AG09309 (cell line): Measurements from ENCODE around the gene FKBP3.

ENCODE experiments used
- DNase-seq: peaks from one replicate; pipeline ENCODE4 v3.0.0-alpha.2; 2010; ENCODE audit warnings: low read depth
- H3K4me3 ChIP-seq: 2 replicates; pipeline ENCODE4 v1.5.1; 2011; ENCODE audit warnings: mild to moderate bottlenecking, low read depth, low read length, moderate library complexity; ENCODE audit not compliant: control insufficient read depth
- TF ChIP-seq, protein P1 (sequence below): IDR thresholded peaks from 2 replicates; pipeline ENCODE4 v1.5.1; 2011; ENCODE audit warnings: mild to moderate bottlenecking, low read depth, low read length, inconsistent platforms; ENCODE audit not compliant: insufficient read depth, control insufficient read depth; ENCODE audit errors: missing control alignments

The FKBP3 gene

DNA sequence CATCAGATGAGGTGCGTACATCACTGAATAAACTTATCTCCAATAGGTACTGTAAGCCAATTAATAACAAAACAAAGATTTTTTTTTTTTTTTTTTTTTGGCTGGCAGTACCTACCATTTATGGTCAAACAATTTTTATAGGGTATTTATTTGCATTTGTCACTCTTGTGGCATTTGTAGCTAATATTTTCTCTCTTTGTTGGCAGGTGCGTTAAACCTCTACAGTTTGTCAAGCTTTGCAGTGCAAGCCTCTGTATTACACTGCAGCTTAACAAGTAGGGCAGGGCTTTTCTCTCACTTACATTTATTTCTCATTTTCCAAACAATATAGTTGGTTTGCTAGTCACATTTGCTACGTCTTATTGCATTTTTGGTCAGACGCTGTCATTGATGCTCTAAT lies 38.1 kb downstream of the FKBP3 start:
- no peak for DNase-seq
- no peak overlapping the region for H3K4me3 ChIP-seq
- TF ChIP-seq, protein P1, sequence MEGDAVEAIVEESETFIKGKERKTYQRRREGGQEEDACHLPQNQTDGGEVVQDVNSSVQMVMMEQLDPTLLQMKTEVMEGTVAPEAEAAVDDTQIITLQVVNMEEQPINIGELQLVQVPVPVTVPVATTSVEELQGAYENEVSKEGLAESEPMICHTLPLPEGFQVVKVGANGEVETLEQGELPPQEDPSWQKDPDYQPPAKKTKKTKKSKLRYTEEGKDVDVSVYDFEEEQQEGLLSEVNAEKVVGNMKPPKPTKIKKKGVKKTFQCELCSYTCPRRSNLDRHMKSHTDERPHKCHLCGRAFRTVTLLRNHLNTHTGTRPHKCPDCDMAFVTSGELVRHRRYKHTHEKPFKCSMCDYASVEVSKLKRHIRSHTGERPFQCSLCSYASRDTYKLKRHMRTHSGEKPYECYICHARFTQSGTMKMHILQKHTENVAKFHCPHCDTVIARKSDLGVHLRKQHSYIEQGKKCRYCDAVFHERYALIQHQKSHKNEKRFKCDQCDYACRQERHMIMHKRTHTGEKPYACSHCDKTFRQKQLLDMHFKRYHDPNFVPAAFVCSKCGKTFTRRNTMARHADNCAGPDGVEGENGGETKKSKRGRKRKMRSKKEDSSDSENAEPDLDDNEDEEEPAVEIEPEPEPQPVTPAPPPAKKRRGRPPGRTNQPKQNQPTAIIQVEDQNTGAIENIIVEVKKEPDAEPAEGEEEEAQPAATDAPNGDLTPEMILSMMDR = no peak

DNA sequence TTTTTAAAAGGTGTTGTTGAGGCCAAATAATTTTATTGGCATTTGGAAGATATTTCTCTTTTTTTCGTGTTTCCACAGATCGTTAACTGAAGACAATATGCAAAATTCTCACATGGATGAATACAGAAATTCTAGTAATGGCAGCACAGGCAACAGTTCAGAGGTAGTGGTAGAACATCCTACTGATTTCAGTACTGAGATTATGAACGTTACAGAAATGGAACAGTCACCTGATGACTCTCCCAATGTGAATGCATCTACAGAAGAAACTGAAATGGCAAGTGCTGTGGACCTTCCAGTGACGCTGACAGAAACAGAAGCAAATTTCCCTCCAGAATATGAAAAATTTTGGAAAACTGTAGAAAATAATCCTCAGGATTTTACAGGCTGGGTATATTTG lies 39.1 kb downstream of the FKBP3 start:
- no peak overlapping the region for H3K4me3 ChIP-seq
- no peak for DNase-seq
- TF ChIP-seq, protein P1 = no peak

DNA sequence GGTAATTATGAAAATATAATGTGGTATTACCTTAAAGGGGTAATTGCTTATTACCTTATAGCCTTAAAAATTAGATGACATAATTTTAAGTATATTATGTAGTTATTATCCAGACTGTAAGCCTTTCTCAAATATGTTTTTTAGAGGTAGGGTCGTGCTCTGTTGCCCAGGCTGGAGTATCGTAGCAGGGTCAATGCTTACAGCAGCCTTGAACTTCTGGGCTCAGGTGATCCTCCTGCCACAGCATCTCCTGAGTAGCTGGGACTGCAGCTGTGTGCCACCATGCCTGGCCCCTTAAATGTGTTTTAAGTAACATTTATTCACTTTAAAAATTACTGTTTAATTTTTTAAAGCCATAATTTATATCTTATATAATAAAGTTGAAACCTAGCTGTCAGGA lies 40.0 kb downstream of the FKBP3 start:
- DNase-seq = no peak
- no peak overlapping the region for H3K4me3 ChIP-seq
- TF ChIP-seq, protein P1 = no peak

DNA sequence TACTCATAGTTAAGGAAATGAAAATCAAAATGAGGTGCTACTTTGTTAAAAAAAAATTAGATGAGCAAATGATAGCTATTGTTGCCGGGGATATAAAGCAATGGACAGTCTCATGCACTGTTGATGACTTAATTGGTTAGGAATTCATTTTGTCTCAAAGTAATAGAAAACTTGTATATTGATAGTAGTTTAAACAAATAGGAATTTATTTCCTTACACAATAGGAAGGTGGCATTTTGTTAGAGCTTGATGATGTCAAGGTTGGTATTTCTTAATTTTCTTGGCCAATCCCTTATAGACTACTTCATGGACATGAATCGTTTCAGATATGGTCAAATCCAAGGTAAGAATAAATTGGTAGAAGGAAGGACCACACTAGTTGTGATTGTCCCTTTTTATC lies 42.6 kb downstream of the FKBP3 start:
- H3K4me3 ChIP-seq = no peak overlapping the region
- no peak for DNase-seq
- TF ChIP-seq, protein P1 = no peak

DNA sequence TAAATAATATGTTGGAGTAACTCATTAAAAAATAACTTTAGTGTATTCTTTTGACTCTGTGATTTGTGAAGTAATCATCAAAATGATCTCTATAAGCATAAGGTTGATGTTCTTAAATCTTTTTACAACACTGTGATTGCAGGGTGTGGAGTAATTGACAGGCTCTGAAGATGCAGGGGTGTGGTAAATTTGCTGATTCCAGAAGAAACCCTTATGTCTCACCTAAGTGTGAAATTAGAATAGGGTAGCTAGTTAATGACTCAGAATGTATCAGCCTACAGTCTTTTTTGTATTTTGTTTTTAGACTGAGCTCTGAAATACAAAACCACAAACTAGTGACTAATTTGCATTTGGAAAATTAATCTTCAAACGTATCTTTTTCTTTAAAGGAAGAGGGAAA lies 44.5 kb downstream of the FKBP3 start:
- TF ChIP-seq, protein P1 = no peak
- no peak for DNase-seq
- H3K4me3 ChIP-seq = no peak overlapping the region

DNA sequence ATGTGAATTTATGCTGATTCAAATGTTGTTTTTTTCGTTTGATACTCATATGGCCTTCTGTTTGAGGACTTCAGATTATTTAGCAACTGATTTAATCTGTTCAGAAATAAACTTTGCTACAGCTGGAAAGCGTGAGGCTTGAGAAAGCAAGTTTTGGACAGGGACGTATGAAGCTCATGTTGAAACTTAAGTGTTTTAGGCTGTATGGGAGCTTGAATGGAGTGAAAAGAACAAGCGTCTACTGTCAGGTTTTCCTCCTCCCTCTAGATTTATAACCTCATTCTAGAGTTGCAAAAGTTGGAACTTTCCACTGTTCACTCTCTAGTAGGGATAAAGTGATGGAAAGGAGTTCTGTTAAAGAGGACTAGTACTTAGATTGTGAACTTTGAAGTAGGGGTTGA lies 49.3 kb downstream of the FKBP3 start:
- TF ChIP-seq, protein P1 = no peak
- peak overlapping the region; percentile 54 for H3K4me3 ChIP-seq
- no peak for DNase-seq
